Duodenal mucosa (tissue), 2 donors: ENCODE measurements around the gene PCDHB16.
A peak's percentile ranks its signal among the peaks of the same experiment; 100 is the strongest.
"Not testable (repeated sequence)": the region's sequence is repeated elsewhere in the genome, so short reads cannot be mapped to it uniquely, and the experiment has no call there.

ENCODE experiments used
- H3K27ac ChIP-seq: one replicate; pipeline ENCODE4 v1.7.0; 2013; ENCODE audit warnings: low read depth, low read length
- H3K27me3 ChIP-seq, 2 donors: one replicate each; pipeline ENCODE4 v1.7.0; 2013; ENCODE audit warnings: low read length in 2 of 2, control low read depth in 1 of 2; ENCODE audit not compliant: insufficient read depth in 2 of 2, control insufficient read depth in 1 of 2
- H3K36me3 ChIP-seq, 2 donors: one replicate each; pipeline ENCODE4 v1.7.0; 2013; ENCODE audit warnings: low read length in 2 of 2, control low read depth in 1 of 2; ENCODE audit not compliant: insufficient read depth in 2 of 2, control insufficient read depth in 1 of 2
- H3K4me1 ChIP-seq, 2 donors: one replicate each; pipeline ENCODE4 v1.7.0; 2013; ENCODE audit warnings: low read length in 2 of 2, control low read depth in 1 of 2; ENCODE audit not compliant: insufficient read depth in 2 of 2, control insufficient read depth in 1 of 2
- H3K4me3 ChIP-seq, 2 donors: one replicate each; pipeline ENCODE4 v1.7.0; 2013; ENCODE audit warnings: low read length in 2 of 2, low read depth in 1 of 2
- H3K9ac ChIP-seq, 2 donors: one replicate each; pipeline ENCODE4 v1.7.0; 2013; ENCODE audit warnings: low read length in 2 of 2, low read depth in 1 of 2
- H3K9me3 ChIP-seq, 2 donors: one replicate each; pipeline ENCODE4 v1.7.0; 2013; ENCODE audit warnings: low read length in 2 of 2, control low read depth in 1 of 2; ENCODE audit not compliant: control insufficient read depth in 1 of 2

PCDHB16 gene

DNA sequence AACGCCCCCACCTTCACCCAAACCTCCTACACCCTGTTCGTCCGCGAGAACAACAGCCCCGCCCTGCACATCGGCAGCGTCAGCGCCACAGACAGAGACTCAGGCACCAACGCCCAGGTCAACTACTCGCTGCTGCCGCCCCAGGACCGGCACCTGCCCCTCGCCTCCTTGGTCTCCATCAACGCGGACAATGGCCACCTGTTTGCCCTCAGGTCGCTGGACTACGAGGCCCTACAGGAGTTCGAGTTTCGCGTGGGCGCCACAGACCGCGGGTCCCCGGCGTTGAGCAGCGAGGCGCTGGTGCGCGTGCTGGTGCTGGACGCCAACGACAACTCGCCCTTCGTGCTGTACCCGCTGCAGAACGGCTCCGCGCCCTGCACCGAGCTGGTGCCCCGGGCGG lies 42.7 kb downstream of the PCDHB16 start:
- H3K4me1 ChIP-seq, H3K9ac ChIP-seq, H3K27ac ChIP-seq, H3K27me3 ChIP-seq, H3K4me3 ChIP-seq, H3K36me3 ChIP-seq: not testable (repeated sequence)
- H3K9me3 ChIP-seq: peaks cover 10 to 11% of the 10 kb centered on the region in 2 donors

DNA sequence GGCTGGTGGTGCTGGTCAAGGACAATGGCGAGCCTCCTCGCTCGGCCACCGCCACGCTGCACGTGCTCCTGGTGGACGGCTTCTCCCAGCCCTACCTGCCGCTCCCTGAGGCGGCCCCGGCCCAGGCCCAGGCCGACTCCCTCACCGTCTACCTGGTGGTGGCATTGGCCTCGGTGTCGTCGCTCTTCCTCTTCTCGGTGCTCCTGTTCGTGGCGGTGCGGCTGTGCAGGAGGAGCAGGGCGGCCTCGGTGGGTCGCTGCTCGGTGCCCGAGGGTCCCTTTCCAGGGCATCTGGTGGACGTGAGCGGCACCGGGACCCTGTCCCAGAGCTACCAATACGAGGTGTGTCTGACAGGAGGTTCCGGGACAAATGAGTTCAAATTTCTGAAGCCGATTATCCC lies 43.2 kb downstream of the PCDHB16 start:
- H3K9me3 ChIP-seq: peaks cover 10 to 12% of the 10 kb centered on the region in 2 donors
- not testable (repeated sequence) for H3K4me3 ChIP-seq, H3K36me3 ChIP-seq, H3K27me3 ChIP-seq, H3K9ac ChIP-seq, H3K4me1 ChIP-seq, H3K27ac ChIP-seq

DNA sequence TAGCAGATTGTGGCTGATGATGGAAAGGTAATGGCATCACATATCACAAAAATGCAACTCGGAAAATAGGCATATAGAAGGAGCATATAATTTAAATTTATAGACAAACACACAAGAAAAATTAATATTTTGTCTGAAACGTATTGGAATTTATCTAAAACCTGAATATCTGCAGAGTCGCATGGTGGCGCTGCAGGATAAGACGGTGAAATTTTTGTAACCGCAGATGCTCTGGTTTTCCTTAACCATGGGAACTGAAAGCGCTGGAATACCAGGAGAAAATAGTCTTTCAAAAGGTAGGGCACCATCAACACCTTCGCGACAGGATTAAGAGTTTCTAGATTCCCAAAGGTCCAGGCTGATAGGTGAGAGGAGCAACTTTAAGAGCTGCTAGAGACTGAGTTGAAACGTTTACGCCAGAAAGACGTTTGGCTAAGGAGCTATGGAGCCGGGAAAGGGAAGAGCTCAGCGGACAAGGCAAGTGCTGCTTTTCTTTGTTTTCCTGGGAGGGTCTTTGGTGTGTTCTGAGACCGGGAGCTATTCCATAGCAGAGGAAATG lies 52.0 kb downstream of the PCDHB16 start:
- Histone ChIP-seq H3K9me3 (peaks cover 25 to 42% of the 10 kb centered on the region in 2 donors), H3K4me3 (peak overlapping the region in 1 of 2 donors; percentile 17), H3K27ac (no peak overlapping the region), H3K27me3 (no peaks in the 10 kb centered on the region), H3K9ac (no peak overlapping the region), H3K4me1 (no peaks in the 10 kb centered on the region), H3K36me3 (no peaks in the 10 kb centered on the region)
